Measurements from ENCODE around the gene GOLGA5.

Gene GOLGA5

DNA sequence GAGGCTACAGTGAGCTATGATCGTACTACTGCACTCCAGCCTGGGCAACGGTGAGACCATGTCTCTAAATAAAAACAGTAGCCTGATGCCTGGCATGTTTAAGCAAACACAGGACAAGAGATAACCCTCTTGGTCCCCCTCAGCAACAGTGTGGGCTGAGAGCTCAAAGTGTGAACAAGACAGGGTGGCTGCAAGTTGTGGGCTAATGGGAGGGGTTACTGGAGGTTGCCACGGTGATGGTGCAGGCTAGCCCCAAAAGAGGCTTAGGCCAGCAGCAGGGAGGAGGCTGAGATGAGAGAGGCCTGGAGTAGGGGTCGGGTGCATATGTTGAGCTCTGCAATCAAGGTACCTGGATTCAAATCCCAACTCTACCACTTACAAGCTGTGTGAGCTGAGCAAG is 42.3 kb upstream of the GOLGA5 start:
- Histone ChIP-seq H3K36me3 (ENCODE audit: control insufficient read depth, insufficient read depth, low read length) (no peaks in the 10 kb centered on the region), H3K27me3 (replicated peaks; ENCODE audit: control insufficient read depth, insufficient read depth, low read length) (no peaks in the 10 kb centered on the region), H3K4me3 (replicated peaks; ENCODE audit: low read depth, low read length) (no peak overlapping the region)
- no peak for DNase-seq (ENCODE audit: extremely low read depth, insufficient read length)
- TF ChIP-seq, protein P1, sequence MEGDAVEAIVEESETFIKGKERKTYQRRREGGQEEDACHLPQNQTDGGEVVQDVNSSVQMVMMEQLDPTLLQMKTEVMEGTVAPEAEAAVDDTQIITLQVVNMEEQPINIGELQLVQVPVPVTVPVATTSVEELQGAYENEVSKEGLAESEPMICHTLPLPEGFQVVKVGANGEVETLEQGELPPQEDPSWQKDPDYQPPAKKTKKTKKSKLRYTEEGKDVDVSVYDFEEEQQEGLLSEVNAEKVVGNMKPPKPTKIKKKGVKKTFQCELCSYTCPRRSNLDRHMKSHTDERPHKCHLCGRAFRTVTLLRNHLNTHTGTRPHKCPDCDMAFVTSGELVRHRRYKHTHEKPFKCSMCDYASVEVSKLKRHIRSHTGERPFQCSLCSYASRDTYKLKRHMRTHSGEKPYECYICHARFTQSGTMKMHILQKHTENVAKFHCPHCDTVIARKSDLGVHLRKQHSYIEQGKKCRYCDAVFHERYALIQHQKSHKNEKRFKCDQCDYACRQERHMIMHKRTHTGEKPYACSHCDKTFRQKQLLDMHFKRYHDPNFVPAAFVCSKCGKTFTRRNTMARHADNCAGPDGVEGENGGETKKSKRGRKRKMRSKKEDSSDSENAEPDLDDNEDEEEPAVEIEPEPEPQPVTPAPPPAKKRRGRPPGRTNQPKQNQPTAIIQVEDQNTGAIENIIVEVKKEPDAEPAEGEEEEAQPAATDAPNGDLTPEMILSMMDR (IDR thresholded peaks at IDR 0.05; ENCODE audit: insufficient read depth, low read length, poor library complexity, severe bottlenecking) = no peak

DNA sequence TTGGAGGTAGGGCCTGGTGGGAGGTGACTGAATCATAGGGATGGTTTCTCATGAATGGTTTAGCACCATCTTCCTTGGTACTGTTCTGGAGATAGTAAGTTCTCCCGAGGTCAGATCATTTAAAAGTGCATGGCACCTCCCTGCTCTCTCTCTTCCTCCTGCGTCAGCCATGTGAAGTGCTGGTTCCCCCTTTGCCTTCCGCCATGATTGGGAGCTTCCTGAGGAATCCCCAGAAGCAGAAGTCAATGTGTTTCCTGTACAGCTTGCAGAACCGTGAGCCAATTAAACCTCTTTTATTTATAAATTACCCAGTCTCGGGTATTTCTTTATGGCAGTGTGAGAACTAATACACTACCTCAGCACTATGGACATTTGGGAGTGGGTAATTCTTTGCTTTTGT is 40.9 kb upstream of the GOLGA5 start:
- no peak for DNase-seq (ENCODE audit: extremely low read depth, insufficient read length)
- no peak overlapping the region for H3K4me3 ChIP-seq (replicated peaks; ENCODE audit: low read depth, low read length)
- TF ChIP-seq, protein P1 (IDR thresholded peaks at IDR 0.05; ENCODE audit: insufficient read depth, low read length, poor library complexity, severe bottlenecking) = no peak
- no peaks in the 10 kb centered on the region for H3K36me3 ChIP-seq (ENCODE audit: control insufficient read depth, insufficient read depth, low read length)
- no peaks in the 10 kb centered on the region for H3K27me3 ChIP-seq (replicated peaks; ENCODE audit: control insufficient read depth, insufficient read depth, low read length)

DNA sequence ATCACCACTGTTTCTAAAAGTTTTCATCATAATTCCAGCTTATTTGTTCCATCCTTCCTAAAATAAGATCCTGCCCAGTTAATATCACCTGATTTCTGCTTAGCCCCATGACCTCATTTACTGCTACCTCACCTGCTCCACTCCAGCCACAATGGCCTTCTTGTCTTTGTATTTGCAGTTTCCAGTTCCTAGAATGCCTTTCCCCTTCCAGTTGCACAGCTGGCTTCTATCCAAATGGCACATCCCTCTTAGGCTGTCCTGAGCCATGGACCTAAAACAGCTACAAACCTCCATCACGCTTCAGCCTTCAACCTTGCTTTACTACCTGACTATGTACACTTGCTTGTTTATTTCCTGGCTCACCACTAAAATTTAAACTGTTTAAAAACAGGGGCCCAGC is 39.1 kb upstream of the GOLGA5 start:
- DNase-seq (ENCODE audit: extremely low read depth, insufficient read length) = no peak
- Histone ChIP-seq H3K4me3 (replicated peaks; ENCODE audit: low read depth, low read length) (no peak overlapping the region), H3K36me3 (ENCODE audit: control insufficient read depth, insufficient read depth, low read length) (no peaks in the 10 kb centered on the region), H3K27me3 (replicated peaks; ENCODE audit: control insufficient read depth, insufficient read depth, low read length) (no peaks in the 10 kb centered on the region)
- TF ChIP-seq, protein P1 (IDR thresholded peaks at IDR 0.05; ENCODE audit: insufficient read depth, low read length, poor library complexity, severe bottlenecking) = no peak

DNA sequence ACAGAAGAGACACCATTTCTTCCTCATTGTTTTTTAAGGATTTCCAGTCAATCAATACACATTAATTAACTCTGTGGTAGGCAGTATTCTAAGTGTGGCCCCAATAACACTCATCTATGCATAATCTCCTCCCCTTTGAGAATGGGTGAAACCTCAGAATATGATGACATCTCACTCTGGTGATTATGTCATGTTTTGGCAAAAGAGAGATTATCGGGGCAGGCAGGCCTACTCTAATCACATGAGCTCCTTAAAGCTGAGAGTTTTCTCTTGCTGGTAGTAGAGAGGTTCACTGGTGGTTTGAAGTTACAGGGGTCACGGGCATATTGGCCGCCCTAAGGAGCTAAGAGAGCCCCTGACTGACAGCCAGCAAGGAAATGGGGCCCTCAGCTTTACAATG is 38.6 kb upstream of the GOLGA5 start:
- no peak for DNase-seq (ENCODE audit: extremely low read depth, insufficient read length)
- no peaks in the 10 kb centered on the region for H3K36me3 ChIP-seq (ENCODE audit: control insufficient read depth, insufficient read depth, low read length)
- no peaks in the 10 kb centered on the region for H3K27me3 ChIP-seq (replicated peaks; ENCODE audit: control insufficient read depth, insufficient read depth, low read length)
- no peak overlapping the region for H3K4me3 ChIP-seq (replicated peaks; ENCODE audit: low read depth, low read length)
- TF ChIP-seq, protein P1 (IDR thresholded peaks at IDR 0.05; ENCODE audit: insufficient read depth, low read length, poor library complexity, severe bottlenecking) = no peak

DNA sequence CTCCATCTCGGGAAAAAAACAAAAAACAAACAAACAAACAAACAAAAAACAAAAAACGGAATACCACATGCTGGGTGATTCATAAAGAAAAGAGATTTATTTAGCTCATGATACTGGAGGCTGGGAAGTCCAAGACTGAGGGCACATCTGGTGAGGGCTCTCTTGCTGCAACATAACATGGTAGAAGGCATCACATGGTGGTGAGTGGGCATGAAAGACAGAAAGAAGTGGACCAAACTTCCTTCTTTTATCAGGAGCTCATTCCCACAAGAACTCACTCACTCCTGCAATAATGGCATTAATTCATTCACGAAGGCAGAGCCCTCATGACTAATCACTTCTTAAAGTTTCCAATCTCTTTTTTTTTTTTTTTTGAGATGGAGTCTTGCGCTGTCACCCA is 37.7 kb upstream of the GOLGA5 start:
- H3K36me3 ChIP-seq (ENCODE audit: control insufficient read depth, insufficient read depth, low read length) = no peaks in the 10 kb centered on the region
- H3K27me3 ChIP-seq (replicated peaks; ENCODE audit: control insufficient read depth, insufficient read depth, low read length) = no peaks in the 10 kb centered on the region
- no peak overlapping the region for H3K4me3 ChIP-seq (replicated peaks; ENCODE audit: low read depth, low read length)
- no peak for DNase-seq (ENCODE audit: extremely low read depth, insufficient read length)
- TF ChIP-seq, protein P1 (IDR thresholded peaks at IDR 0.05; ENCODE audit: insufficient read depth, low read length, poor library complexity, severe bottlenecking) = no peak

DNA sequence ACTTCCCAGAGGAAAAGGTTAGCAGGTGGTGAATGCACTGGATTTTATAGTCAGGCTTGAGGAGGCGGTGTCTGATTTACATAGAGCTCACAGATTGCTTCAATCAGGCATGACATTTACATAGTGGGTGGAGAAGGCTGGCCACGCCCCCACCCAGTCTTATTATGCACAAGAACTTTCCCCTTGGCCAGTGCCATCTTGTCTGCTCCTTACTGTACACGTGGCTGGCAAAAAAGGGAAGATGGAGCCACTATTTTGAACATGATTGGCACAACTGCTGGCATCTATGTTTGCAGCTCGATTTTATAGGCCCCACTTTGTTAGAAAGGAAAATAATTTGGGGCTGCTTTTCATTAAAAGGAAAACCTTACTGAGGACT is 34.8 kb upstream of the GOLGA5 start:
- Histone ChIP-seq H3K36me3 (ENCODE audit: control insufficient read depth, insufficient read depth, low read length) (no peaks in the 10 kb centered on the region), H3K27me3 (replicated peaks; ENCODE audit: control insufficient read depth, insufficient read depth, low read length) (no peaks in the 10 kb centered on the region), H3K4me3 (replicated peaks; ENCODE audit: low read depth, low read length) (no peak overlapping the region)
- DNase-seq (ENCODE audit: extremely low read depth, insufficient read length) = no peak
- TF ChIP-seq, protein P1 (IDR thresholded peaks at IDR 0.05; ENCODE audit: insufficient read depth, low read length, poor library complexity, severe bottlenecking) = no peak
